Non-pigmented ciliary epithelial cell (primary cell): ENCODE data around the gene SAYSD1.
A peak's percentile ranks its signal among the peaks of the same experiment; 100 is the strongest.
"Not testable (repeated sequence)": the region's sequence is repeated elsewhere in the genome, so short reads cannot be mapped to it uniquely, and the experiment has no call there.

ENCODE experiments used
- DNase-seq: peaks from one replicate; pipeline ENCODE4 v3.0.0-alpha.2; 2010; ENCODE audit warnings: low read depth

Gene SAYSD1, protein sequence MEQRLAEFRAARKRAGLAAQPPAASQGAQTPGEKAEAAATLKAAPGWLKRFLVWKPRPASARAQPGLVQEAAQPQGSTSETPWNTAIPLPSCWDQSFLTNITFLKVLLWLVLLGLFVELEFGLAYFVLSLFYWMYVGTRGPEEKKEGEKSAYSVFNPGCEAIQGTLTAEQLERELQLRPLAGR

DNA sequence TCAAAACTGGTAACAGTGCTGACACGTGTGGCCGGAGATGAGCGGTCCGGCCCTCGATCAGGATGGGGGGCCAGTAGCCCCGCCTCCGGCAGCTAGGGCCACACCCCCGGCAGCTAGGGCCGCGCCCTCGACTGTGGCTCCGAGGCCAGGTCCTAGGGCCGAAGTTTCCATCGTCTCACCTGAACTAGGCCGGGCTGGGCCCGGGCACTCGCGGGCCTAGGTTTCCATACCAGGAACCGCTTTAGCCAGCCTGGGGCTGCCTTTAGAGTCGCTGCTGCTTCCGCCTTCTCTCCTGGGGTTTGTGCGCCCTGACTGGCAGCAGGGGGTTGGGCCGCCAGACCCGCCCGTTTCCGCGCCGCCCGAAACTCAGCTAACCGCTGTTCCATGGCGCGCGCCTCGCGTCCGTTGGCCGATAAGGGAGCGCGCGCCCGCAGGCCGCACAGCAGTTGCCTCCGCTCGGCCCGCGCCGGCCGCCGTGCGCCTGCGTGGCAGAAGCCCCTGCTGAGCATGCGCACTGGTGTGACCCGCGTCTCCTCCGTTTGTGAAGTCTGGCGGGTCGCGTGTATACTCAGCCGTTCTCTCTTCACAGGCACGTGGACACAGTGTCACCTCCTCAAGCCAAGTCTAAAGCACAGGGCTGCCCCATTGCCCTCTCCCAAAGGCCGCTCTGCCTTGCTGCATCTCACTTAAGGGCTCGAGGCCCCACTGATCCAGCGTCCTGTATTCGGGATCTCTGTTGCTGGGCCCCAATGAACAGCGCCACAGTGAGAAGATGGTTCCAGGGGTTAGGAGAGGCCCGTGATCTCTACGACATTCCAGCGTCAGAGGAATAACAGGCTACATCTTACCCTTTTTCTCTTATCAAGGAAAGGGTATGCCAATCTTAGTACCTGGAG lies at the start of gene SAYSD1:
Gene SAYSD1 (minus strand): TSS at position 483 of the 896 bp plus-strand sequence. CDS start 97 bp downstream, at position 386.
- DNase-seq: peak; percentile 48

DNA sequence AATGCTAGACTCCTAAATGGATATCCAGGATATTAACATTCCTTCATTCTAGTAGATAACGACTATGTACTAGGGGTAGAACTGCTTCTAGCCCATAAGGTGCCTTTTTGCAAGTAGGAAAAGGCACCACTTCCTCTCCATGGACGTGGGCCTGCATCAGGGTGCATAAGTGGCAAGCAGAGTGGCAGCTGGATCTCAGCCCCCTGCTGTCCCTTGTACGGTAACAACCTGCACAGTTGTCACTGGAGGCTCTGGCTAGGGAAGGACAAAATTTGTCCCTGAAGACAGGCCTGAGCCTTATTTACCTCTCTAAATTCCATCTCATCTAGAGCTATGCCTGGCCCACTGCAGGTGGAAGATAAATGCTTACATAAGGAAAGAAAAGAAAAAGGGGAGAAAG lies 42.5 kb upstream of the SAYSD1 start:
- DNase-seq: no peak

DNA sequence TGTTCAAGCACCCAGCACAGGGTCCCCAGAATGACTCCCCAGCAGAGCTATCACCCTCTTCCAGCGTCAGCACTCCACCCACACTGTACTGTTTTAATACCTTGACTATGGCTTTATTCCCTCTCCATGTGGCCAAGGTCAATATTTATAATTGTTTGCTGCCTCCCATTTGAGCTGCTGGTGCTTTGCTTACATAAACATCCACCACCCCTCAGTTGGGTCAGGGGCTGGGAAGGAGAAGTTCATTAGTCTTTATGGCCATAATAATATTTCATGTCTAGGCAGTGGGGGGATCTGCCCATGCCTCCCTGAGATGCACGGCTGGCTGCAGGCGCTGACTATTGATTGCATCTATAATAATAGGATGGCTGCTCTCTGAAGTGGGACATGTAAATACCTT lies 41.8 kb upstream of the SAYSD1 start:
- no peak for DNase-seq

DNA sequence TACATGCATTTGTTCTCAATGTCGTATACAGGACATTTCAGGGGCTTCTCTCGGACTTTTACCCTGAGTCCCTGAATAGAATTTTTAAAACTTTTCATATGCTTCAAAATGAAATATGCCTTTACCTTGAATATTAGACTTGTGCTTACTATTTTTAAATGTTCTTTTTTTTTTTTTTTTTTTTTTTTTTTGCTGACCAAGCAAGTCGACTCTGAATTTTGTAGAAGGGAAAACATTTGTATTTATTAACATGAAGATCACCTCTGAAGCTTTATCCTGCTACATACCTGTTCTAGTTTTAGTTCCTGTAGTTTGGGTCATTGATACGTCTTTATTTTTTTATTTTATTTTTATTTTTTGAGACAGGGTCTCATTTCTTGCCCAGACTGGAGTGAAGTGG lies 39.7 kb upstream of the SAYSD1 start:
- no peak for DNase-seq

DNA sequence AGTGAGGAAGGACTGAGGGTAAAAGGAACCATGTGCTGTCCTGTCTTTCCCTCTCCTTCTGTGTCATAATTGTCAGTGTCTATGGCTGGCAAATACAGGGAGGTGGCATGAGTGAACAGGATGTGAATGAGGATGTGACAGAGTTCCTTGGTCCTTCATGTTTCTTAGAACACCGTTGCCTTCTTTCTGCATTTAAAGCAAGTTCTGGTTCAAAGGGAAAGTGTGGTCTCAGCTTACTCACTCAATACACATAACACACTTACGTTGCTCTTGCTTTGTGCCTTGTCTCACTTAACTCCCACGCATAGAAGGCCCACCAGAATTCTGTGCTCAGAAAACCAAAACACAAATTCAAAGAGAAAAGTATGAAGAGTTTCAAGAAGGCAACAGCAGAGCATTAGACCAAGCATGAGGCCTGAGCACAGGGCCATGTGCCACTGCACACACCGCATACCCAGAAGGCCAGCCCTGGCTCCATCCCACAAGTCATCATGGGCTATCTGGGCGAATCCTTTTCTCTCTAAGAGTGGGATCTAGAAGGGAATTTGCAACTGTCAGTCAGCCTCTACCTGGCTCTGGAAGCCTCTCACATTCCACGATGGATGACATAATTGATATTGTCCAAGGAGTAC lies 38.9 kb upstream of the SAYSD1 start:
- DNase-seq: no peak

DNA sequence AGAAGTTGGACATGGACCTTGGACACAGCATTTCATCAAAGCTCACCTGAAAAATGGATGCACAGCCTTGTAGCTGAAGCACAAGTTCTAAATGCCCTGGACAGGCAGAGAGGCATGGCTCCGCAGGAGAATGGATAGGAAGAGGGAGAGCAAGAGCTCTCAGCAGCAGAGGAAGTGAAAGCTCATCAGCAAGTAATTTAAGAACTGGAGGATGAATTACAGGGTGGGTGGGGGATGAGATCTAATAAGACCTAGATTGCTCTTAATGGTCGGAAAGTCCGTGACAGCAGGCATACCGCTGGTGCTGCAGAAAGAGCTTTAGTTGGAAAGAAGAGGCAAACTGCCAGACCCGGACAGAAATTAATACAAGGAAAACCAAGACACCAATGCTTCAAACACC lies 37.3 kb upstream of the SAYSD1 start:
- no peak for DNase-seq

DNA sequence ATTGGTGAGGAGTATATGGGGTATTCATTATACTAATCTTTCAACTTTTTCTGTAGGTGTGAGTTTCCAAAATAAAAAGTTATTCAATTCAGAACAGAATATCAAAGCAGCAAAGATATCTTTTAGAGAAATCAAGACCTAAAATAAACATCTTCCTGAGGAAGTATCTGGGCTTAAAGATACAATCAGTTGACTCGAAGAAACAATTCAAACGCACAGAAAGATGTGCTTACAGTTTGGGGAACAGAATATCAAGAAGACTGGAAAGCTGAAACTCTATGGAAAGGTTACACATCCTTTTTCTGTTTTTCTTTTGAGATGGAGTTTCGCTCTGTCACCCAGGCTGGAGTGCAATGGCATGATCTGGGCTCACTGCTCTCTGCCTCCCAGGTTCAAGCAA lies 36.2 kb upstream of the SAYSD1 start:
- no peak for DNase-seq

DNA sequence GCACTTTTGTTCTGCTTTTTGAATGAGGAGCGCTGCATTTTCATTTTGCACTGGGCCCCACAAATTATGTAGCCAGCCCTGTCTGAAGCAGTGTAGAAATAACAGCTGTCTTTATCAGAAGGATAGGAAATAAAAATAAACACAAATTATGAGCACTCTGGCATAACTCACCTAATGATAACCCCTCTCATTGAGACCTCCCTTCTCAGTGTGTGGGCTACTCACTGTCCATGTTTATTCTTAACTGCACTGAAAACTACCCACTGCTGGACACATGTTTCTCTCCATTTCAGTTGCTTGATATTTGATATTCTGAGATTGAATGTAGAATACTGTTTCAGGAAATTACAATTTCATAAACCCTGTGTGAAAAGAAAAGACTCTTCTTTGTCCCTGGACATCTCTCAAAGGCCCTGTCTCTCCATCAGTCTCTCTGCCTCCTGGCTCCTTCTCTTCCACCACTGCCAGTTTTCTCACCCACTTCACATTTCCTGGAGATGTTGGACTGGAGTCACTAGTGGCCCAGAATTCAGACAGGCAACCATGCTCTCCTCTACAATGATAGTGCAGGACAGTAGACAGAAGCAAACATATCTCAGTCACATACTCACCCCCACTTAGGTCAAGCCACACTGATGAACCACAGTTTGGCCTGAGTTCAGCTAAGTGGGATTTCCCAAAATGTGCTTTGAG lies 29.6 kb upstream of the SAYSD1 start:
- DNase-seq: no peak

DNA sequence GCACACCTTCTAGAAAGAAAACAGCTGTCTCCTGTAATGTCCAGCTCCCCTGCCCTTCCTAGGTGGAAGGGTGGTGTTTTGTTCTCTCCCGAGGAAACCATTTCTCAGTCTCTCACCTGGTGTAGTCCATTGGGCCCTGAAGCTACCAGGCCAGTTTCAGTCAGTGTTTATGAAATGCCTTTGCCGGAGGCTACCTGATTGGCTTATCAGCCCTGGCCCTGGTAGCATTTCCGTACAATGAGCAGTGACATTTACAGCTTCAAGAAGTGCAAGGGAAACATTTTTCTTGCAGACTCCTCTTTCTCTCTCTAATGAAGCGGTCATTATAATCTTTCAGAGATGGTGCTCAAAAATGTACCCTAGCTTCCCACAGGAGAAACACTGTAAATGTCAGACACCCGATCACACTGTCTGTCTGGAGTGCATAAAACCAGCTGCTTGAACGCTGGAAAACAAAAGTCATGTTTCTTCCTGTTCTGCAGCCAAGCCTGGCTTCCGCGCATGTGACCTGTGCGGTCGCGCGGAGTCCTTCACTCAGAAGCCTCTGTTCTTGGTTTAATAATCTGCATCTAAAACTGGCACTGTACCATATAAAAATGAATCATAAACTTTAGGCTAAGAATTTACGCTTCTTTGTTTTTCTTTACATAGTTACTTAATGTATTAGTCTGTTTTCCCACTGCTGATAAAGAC lies 28.4 kb upstream of the SAYSD1 start:
- no peak for DNase-seq

DNA sequence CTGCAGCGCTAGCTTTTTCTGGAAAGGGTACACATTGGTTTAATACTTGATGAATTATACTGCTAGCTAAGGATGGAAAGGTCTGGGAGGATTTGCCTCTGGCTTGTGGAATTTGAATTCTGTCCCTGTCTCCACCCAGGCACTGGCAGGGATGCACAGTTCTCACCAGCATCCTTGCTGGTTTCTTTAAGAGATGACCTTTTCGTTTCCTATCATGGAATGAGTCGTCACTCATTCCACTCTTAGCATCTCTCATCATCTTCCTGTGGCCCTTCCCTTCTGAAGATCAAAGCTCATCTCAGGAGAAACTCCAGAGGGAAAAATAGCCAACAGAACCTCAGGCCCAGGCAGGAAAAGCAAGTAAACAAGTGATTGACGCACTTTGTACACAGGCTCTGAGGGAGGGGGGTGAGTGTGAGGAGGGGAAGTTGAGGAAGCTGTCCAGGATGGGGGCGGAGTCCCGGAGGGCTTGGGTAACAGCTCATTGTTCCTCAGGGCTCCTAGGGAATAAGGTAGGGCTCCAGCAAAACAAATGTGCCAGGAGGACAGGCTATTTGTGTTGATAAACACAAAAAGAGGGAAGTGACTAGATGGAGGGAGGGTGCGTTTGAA lies 25.7 kb upstream of the SAYSD1 start:
- no peak for DNase-seq

DNA sequence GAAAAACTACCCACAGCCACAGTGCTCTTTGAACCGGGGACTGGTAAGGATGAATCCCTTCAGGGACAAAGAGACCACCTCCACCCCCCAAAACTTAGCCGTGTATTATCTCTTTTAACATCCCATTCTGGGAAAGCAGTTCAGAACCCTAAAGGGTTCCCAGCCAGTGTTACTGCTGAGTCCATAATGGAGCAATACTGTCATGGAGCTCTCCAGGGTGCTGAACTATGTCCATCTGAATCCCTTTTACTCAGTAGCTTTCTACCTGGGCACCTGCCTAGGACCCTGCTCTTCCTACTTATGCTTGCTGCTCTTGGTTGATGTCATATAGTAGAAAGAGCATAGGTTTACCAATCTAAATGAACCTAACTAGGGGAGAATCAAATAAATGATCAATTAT lies 22.3 kb upstream of the SAYSD1 start:
- DNase-seq: no peak

DNA sequence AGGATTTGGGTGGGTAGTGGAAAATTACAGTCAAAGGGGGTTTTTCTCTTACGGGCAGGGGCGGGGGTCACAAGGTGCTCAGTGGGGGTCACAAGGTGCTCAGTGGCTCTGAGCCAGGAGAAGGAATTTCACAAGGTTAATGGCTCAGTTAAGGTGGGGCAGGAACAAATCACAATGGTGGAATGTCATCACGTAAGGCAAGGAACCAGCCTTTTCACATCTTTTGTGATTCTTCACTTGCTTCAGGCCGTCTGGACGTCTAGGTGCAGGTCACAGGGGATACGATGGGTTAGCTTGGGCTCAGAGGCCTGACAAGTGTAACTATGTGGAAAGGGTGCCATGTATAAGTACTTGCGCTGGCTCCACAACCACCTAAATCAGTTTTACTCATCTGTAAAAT lies 21.2 kb upstream of the SAYSD1 start:
- not testable (repeated sequence) for DNase-seq

DNA sequence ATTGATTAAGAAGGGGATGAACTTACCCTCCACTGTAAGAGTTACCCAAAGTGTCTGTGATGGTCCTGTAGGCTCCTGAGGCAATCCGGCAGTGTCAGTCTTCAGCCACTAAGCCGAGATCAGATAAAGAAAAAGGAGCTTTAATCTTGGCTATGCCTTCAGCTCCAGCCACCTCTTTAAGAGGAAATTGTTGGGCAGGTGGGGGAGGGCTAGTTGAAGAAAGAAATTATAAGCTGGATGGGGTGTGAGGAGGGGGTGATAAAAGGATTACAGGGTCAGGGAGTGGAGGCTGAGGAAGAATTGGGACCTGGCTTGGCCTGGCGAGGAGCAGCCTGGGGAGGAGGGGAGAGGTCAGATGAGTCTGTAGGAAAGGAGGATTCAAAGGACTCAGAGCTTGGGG lies 19.8 kb upstream of the SAYSD1 start:
- DNase-seq: not testable (repeated sequence)

DNA sequence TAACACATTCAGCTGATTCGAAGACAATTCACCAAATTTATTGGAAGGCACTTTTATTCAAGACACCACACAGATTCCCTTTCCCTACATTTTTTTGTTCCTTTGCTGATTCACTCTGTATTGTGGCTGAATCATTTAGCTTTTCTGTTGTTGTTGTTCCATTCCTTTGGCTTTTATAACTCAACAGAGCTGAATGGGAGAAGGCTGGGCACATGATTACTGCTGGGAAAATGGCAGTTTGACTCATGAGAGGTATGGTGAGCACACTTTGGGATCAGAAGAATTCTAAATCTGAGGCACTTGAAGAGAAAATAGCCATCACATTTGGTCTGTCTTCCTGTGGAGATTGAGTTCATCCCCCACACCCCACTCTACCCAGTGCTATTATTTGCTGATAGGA lies 15.7 kb upstream of the SAYSD1 start:
- DNase-seq: no peak

DNA sequence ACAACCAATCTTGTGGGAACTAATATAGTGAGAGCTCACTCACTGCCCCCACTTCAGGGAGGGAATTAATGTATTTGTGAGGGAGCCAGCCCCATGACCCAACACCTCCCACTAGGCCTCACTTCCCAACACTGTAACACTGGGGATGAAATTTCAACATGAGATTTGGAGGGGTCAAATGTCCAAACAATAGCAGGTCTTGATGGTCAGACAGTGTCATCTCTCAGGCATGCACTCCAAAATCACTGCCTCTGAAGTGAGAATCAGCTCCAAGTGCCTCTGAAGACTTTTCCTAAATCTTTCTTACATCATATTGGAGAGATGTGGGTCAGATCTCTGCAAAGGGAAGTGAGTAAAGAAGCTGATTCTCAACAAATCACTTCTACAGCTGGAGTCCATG lies 13.8 kb upstream of the SAYSD1 start:
- DNase-seq: no peak

DNA sequence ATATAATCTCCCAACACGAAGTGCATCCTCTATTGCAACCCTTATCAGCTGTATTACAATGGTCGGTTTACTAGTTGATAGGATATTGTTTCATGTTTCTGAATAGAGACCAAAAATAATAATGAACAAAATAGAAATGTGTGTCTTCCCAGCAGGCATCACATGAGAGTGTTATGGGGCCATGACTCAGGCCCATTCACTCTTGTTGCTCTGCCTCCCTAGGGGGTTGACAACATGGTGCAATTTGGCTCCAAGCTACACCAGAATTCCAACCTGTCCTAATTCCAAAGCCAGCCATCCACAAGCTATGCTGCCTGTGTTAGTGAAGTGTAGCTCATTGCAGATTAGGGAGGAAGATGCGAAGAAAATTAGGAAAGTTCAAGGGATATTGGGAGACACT lies 13.1 kb upstream of the SAYSD1 start:
- no peak for DNase-seq

DNA sequence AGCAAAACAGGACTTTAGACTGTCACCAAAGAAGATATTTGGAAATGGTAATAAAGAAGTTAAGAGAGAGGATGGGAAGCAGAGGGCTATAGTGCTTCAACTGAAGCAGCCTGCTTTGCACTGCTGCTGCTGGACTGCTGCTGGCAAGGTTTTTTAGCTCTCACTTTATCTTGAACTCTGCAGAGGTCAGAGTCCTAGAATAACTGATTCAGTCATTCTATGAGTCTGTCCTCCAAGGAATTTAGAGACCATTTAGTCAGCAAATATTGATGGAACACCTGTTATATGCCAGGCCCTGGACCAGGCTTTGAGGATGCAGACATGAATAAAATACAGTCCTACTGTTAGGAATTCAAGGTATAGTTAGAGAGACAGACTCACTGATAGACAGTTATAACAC lies 9.1 kb upstream of the SAYSD1 start:
- DNase-seq: no peak

DNA sequence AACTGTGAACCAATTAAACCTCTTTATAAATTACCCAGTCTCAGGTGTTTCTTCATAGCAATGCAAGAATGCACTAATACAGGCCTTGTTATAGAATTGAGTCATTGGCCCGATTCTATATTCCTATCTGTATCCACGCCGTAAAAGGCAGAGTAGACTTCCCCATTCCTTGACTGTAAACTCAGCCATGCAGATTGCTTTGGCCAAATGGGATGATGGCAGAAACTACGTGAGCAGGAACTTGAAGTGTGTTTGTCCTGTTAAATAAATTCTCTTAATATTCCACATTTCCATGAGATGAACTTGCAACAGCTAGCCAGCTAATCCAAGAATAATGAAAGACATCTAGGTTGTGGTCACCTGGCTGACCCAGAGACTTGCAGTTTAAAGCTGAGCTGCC lies 3.9 kb upstream of the SAYSD1 start:
- DNase-seq: no peak

DNA sequence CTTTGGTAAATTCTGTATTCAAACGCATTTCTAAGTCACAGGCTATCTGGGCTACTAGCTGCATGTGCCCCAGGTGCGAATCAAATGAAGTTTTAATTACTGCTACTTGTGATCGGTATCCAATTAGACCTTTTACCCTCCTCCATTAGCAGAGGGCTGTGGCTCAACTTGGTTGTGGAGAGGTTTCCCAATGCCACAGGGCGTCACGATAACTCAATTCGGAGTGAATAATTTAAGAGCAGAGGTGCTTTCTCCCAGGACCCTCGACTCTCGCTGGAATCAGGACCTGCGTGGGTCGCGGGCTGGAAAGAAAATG lies 640 bp downstream of the SAYSD1 start:
- no peak for DNase-seq

DNA sequence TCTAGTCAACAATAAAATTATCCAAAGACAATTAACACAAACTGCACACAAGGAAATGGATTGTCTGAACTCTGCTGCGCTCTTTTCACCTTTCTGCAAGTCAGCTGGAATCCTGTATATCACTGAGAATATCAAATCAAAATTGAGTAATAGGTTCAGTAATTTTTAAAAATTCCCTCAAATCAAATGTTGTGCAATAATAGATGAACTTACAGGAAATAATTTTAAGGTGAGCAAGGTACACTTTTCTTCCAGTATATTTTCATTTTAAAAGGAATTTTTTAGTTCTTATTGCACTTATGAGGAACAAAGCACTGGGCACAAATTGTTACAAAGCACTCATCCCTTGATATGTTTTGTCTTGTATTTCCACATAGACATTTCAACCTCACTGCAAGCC lies 1.2 kb downstream of the SAYSD1 start:
- DNase-seq: no peak

DNA sequence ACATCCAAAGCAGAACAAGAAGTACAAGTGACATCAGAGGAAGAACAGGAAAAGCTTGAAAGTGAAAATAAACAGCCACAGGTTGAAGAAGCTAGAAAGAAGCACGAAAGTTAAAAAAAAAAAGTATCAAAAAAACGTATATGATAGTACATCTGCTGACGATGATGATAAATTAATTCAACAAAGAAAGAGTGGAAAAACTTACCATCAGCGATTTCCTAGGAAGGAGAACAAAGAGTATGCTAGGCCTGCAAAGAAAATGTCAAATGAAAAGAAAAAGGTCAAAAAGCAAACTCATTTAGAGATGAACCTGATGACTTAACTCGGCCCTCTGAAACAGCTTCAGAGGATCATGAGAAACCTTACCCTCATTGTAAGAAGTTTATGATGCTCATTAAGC lies 3.7 kb downstream of the SAYSD1 start:
- DNase-seq: no peak
